ENCODE results near the gene SF3A1. TPM values are rescaled to one million over a fixed set of nuclear protein-coding genes. Genes with fewer than 3 reads are reported as not detected.

SF3A1 gene
- total and polyA plus RNA-seq, 2 of the 13 experiments (the other 11 are each of a cell fraction or from before 2014, with no cell fraction given): 10.0 to 22.0 TPM

DNA sequence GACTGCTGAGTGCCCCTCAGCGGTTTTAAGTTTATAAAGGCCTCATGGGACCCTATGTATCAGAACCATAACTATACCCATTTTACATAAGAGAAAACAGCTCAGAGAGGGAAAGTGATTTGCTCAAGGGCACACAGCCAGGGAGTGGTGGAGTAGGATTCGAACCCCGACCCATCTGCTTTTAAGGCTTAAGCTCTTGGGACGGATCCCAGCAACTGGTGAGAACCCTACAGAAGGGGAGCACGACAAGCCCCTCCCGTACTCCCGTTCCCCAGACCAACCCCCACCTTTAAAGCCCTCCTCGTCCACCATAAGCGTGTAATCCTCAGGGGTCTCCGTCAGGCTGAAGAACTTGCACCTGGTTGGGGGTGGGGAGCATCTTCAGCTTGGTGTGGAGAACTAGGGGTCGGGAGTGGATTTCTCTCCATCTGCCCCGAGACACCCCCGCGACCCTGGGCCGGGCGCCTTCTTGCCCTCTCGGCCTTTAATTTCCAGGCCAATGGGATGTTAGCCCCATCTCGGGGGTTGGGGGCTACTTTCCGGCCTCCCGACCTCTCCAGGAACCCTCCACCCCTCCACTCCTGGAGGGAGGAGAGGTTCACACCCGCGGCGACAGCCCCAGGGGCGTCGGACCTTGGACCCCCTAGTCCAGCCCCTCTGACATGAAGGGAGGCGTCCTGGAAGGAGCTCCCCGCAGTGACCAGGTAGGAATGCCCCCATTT, 68.1 kb downstream of the SF3A1 start:
- BruUV-seq (replicated peaks): no TSS peak
- H3K79me2 ChIP-seq (ENCODE audit: insufficient read depth, low read length): no peaks in the 10 kb centered on the region
- no peaks in the 10 kb centered on the region for H3K9me3 ChIP-seq (ENCODE audit: low read length)
- CTCF ChIA-PET (ENCODE audit: low intra/inter-chr PET ratio, low total read pairs): interaction anchor here (2.2 to 4.0 kb wide), 4 partner anchors 26 to 180 kb away, joined by 13 to 26 read pairs (median 22); partner anchors contain the start of genes RNF215 and TBC1D10A
- peak overlapping the region; percentile 68 to 80 (median 72) for H3K4me3 ChIP-seq (replicated peaks in 1 of 3; ENCODE audit: insufficient read depth in 1 of 3, low read depth in 2 of 3, low read length in 3 of 3)
- in situ Hi-C loops (cut with HindIII; ENCODE audit: extremely low pct_ligation_motif_present, low pct_unique_long_range_greater_than_20kb) (loop anchor here (5.0 kb wide), 1 partner anchor 99 kb away; the partner anchor contains the start of gene RNF215), intact Hi-C loops (cut with micrococcal nuclease; ENCODE audit: unreplicated experiment) (loop anchor here (1.0 to 2.0 kb wide), 2 partner anchors 38 to 99 kb away; partner anchors contain the start of genes RNF215 and TBC1D10A)
- WGBS (ENCODE audit: low lambda C conversion rate): 6% methylated on average over 8 of the region's 27 CpGs
- H3K36me3 ChIP-seq (replicated peaks in 1 of 2; ENCODE audit: control insufficient read depth in 1 of 2, insufficient read depth in 2 of 2, low read length in 2 of 2): peaks cover 2 to 5% of the 10 kb centered on the region in 2 experiments; a peak in 2 of 5 replicates
- FAIRE-seq (no peak), ATAC-seq (no peak), DNase-seq (ENCODE audit: low spot score) (no peak)
- H4K20me1 ChIP-seq (ENCODE audit: insufficient read depth, low read length): no peaks in the 10 kb centered on the region
- H3K27ac ChIP-seq (ENCODE audit: extremely low read length, insufficient read depth, low read length): no peak overlapping the region
- no peak overlapping the region for H2AFZ ChIP-seq (ENCODE audit: low read length)
- peak overlapping the region; percentile 55 for H3K9ac ChIP-seq (ENCODE audit: insufficient read depth, low read depth, low read length)
- peak overlapping the region; percentile 96 for H3K4me2 ChIP-seq (ENCODE audit: low read depth, low read length)
- H3K27me3 ChIP-seq (ENCODE audit: control insufficient read depth in 1 of 2, insufficient read depth in 2 of 2, low read length in 2 of 2): no peaks in the 10 kb centered on the region; a peak in 1 of 5 replicates
- peaks cover 29% of the 10 kb centered on the region for H3K4me1 ChIP-seq (ENCODE audit: insufficient read depth, low read length)
- POLR2A ChIA-PET: interaction anchor here (0.5 to 4.0 kb wide), 8 partner anchors 37 to 135 kb away, joined by 3 to 28 read pairs (median 8); partner anchors contain the start of genes CCDC157, RNF215, SF3A1 and TBC1D10A
- TF ChIP-seq, protein P1, sequence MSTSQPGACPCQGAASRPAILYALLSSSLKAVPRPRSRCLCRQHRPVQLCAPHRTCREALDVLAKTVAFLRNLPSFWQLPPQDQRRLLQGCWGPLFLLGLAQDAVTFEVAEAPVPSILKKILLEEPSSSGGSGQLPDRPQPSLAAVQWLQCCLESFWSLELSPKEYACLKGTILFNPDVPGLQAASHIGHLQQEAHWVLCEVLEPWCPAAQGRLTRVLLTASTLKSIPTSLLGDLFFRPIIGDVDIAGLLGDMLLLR (CRISPR knock-in tag; IDR thresholded peaks at IDR 0.05): no peak
- TF ChIP-seq KMT2B (CRISPR knock-in tag; IDR thresholded peaks at IDR 0.05) (no peak), ZNF34 (CRISPR knock-in tag; IDR thresholded peaks at IDR 0.05; ENCODE audit: borderline replicate concordance) (no peak), ZNF615 (CRISPR knock-in tag; IDR thresholded peaks at IDR 0.05; ENCODE audit: borderline replicate concordance) (no peak), SRSF1 (optimal IDR thresholded peaks at IDR 0.05; ENCODE audit: low read depth, low read length) (peak; percentile 66)
- TF ChIP-seq, protein P2, sequence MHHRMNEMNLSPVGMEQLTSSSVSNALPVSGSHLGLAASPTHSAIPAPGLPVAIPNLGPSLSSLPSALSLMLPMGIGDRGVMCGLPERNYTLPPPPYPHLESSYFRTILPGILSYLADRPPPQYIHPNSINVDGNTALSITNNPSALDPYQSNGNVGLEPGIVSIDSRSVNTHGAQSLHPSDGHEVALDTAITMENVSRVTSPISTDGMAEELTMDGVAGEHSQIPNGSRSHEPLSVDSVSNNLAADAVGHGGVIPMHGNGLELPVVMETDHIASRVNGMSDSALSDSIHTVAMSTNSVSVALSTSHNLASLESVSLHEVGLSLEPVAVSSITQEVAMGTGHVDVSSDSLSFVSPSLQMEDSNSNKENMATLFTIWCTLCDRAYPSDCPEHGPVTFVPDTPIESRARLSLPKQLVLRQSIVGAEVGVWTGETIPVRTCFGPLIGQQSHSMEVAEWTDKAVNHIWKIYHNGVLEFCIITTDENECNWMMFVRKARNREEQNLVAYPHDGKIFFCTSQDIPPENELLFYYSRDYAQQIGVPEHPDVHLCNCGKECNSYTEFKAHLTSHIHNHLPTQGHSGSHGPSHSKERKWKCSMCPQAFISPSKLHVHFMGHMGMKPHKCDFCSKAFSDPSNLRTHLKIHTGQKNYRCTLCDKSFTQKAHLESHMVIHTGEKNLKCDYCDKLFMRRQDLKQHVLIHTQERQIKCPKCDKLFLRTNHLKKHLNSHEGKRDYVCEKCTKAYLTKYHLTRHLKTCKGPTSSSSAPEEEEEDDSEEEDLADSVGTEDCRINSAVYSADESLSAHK (CRISPR knock-in tag; IDR thresholded peaks at IDR 0.05; ENCODE audit: borderline replicate concordance): no peak
- TF ChIP-seq, protein P3, sequence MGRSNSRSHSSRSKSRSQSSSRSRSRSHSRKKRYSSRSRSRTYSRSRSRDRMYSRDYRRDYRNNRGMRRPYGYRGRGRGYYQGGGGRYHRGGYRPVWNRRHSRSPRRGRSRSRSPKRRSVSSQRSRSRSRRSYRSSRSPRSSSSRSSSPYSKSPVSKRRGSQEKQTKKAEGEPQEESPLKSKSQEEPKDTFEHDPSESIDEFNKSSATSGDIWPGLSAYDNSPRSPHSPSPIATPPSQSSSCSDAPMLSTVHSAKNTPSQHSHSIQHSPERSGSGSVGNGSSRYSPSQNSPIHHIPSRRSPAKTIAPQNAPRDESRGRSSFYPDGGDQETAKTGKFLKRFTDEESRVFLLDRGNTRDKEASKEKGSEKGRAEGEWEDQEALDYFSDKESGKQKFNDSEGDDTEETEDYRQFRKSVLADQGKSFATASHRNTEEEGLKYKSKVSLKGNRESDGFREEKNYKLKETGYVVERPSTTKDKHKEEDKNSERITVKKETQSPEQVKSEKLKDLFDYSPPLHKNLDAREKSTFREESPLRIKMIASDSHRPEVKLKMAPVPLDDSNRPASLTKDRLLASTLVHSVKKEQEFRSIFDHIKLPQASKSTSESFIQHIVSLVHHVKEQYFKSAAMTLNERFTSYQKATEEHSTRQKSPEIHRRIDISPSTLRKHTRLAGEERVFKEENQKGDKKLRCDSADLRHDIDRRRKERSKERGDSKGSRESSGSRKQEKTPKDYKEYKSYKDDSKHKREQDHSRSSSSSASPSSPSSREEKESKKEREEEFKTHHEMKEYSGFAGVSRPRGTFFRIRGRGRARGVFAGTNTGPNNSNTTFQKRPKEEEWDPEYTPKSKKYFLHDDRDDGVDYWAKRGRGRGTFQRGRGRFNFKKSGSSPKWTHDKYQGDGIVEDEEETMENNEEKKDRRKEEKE (IDR thresholded peaks at IDR 0.05): no peak
- TF ChIP-seq, protein P4, sequence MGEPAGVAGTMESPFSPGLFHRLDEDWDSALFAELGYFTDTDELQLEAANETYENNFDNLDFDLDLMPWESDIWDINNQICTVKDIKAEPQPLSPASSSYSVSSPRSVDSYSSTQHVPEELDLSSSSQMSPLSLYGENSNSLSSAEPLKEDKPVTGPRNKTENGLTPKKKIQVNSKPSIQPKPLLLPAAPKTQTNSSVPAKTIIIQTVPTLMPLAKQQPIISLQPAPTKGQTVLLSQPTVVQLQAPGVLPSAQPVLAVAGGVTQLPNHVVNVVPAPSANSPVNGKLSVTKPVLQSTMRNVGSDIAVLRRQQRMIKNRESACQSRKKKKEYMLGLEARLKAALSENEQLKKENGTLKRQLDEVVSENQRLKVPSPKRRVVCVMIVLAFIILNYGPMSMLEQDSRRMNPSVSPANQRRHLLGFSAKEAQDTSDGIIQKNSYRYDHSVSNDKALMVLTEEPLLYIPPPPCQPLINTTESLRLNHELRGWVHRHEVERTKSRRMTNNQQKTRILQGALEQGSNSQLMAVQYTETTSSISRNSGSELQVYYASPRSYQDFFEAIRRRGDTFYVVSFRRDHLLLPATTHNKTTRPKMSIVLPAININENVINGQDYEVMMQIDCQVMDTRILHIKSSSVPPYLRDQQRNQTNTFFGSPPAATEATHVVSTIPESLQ (CRISPR knock-in tag; conservative IDR thresholded peaks at IDR 0.05): no peak
- TF ChIP-seq, protein P5, sequence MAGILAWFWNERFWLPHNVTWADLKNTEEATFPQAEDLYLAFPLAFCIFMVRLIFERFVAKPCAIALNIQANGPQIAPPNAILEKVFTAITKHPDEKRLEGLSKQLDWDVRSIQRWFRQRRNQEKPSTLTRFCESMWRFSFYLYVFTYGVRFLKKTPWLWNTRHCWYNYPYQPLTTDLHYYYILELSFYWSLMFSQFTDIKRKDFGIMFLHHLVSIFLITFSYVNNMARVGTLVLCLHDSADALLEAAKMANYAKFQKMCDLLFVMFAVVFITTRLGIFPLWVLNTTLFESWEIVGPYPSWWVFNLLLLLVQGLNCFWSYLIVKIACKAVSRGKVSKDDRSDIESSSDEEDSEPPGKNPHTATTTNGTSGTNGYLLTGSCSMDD (CRISPR knock-in tag; IDR thresholded peaks at IDR 0.05): no peak
